ENCODE data around the gene MAST4. TPM values are rescaled to one million over a fixed set of nuclear protein-coding genes. Genes with fewer than 3 reads are reported as not detected.

The MAST4 gene
- total RNA-seq, 1 donor from 2014 or later = 22.3 TPM

GRCh38 chr5:66680804-66681203, 84.6 kb downstream of the MAST4 start:
- H3K4me3 ChIP-seq (ENCODE audit: insufficient read depth, low read depth, low read length) = no peak overlapping the region
- H4K20me1 ChIP-seq (ENCODE audit: insufficient read depth, low read length) = no peaks in the 10 kb centered on the region
- DNase-seq (ENCODE audit: low read depth) (no peak), FAIRE-seq (no peak)
- no peak overlapping the region for H3K27ac Mint-ChIP-seq (ENCODE audit: unreplicated experiment)
- H3K9me3 Mint-ChIP-seq (ENCODE audit: unreplicated experiment) = peaks cover 2% of the 10 kb centered on the region
- peaks cover 6% of the 10 kb centered on the region for H3K27me3 Mint-ChIP-seq (ENCODE audit: low read depth, unreplicated experiment)
- H3K4me1 Mint-ChIP-seq (ENCODE audit: low read depth, unreplicated experiment) = no peaks in the 10 kb centered on the region
- TF ChIP-seq EZH2 (IDR thresholded peaks at IDR 0.05; ENCODE audit: insufficient read depth, low read length) (no peak), CTCF (IDR thresholded peaks at IDR 0.05; ENCODE audit: insufficient read depth, low read depth, low read length) (no peak)
- peaks cover 2% of the 10 kb centered on the region for H3K27me3 ChIP-seq (ENCODE audit: insufficient read depth, low read length)
- H2AFZ ChIP-seq (ENCODE audit: low read depth, low read length) = no peak overlapping the region
- no peaks in the 10 kb centered on the region for H3K36me3 Mint-ChIP-seq (ENCODE audit: low read depth, unreplicated experiment)
- H3K4me1 ChIP-seq (ENCODE audit: insufficient read depth, low read length) = no peaks in the 10 kb centered on the region
- H3K9ac ChIP-seq (ENCODE audit: low read length) = no peak overlapping the region
- no peaks in the 10 kb centered on the region for H3K36me3 ChIP-seq (ENCODE audit: insufficient read depth, low read length)
- no peaks in the 10 kb centered on the region for H3K79me2 ChIP-seq (ENCODE audit: insufficient read depth, low read length)
- no peak overlapping the region for H3K4me3 Mint-ChIP-seq (ENCODE audit: unreplicated experiment)
- H3K27ac ChIP-seq (ENCODE audit: low read depth, low read length) = no peak overlapping the region
- H3K9me3 ChIP-seq (ENCODE audit: insufficient read depth, low read depth, low read length) = no peaks in the 10 kb centered on the region
- no peak overlapping the region for H3K4me2 ChIP-seq (ENCODE audit: low read length)

- TF ChIP-seq CTCF (IDR thresholded peaks at IDR 0.05; ENCODE audit: insufficient read depth, low read depth, low read length) = no peak
- no peak for TF ChIP-seq EZH2 (IDR thresholded peaks at IDR 0.05; ENCODE audit: insufficient read depth, low read length)
- Histone ChIP-seq H3K9ac (ENCODE audit: low read length) (no peak overlapping the region), H3K9me3 (ENCODE audit: insufficient read depth, low read depth, low read length) (no peaks in the 10 kb centered on the region), H3K4me3 (ENCODE audit: insufficient read depth, low read depth, low read length) (no peak overlapping the region), H4K20me1 (ENCODE audit: insufficient read depth, low read length) (no peaks in the 10 kb centered on the region), H3K27me3 (ENCODE audit: insufficient read depth, low read length) (no peaks in the 10 kb centered on the region), H3K4me2 (ENCODE audit: low read length) (no peak overlapping the region), H3K4me1 (ENCODE audit: insufficient read depth, low read length) (no peaks in the 10 kb centered on the region), H3K79me2 (ENCODE audit: insufficient read depth, low read length) (no peaks in the 10 kb centered on the region), H3K36me3 (ENCODE audit: insufficient read depth, low read length) (no peaks in the 10 kb centered on the region), H3K27ac (ENCODE audit: low read depth, low read length) (no peak overlapping the region), H2AFZ (ENCODE audit: low read depth, low read length) (no peak overlapping the region)
- H3K9me3 Mint-ChIP-seq (ENCODE audit: unreplicated experiment) = peaks cover 2% of the 10 kb centered on the region
- no peaks in the 10 kb centered on the region for H3K36me3 Mint-ChIP-seq (ENCODE audit: low read depth, unreplicated experiment)
- H3K27me3 Mint-ChIP-seq (ENCODE audit: low read depth, unreplicated experiment) = peaks cover 4% of the 10 kb centered on the region
- H3K4me3 Mint-ChIP-seq (ENCODE audit: unreplicated experiment) = no peak overlapping the region
- no peaks in the 10 kb centered on the region for H3K4me1 Mint-ChIP-seq (ENCODE audit: low read depth, unreplicated experiment)
- DNase-seq (ENCODE audit: low read depth) = no peak
- no peak for FAIRE-seq
- no peak overlapping the region for H3K27ac Mint-ChIP-seq (ENCODE audit: unreplicated experiment)
Measured at GRCh38 chr5:66684663-66685062, 88.5 kb downstream of the MAST4 start.

- Histone ChIP-seq H3K79me2 (ENCODE audit: insufficient read depth, low read length) (no peaks in the 10 kb centered on the region), H3K4me1 (ENCODE audit: insufficient read depth, low read length) (no peaks in the 10 kb centered on the region), H3K36me3 (ENCODE audit: insufficient read depth, low read length) (no peaks in the 10 kb centered on the region), H2AFZ (ENCODE audit: low read depth, low read length) (no peak overlapping the region), H3K4me3 (ENCODE audit: insufficient read depth, low read depth, low read length) (no peak overlapping the region), H3K27ac (ENCODE audit: low read depth, low read length) (no peak overlapping the region), H3K4me2 (ENCODE audit: low read length) (no peak overlapping the region), H4K20me1 (ENCODE audit: insufficient read depth, low read length) (no peaks in the 10 kb centered on the region), H3K9me3 (ENCODE audit: insufficient read depth, low read depth, low read length) (no peaks in the 10 kb centered on the region), H3K9ac (ENCODE audit: low read length) (no peak overlapping the region), H3K27me3 (ENCODE audit: insufficient read depth, low read length) (no peaks in the 10 kb centered on the region)
- Mint-ChIP-seq H3K4me3 (ENCODE audit: unreplicated experiment) (no peak overlapping the region), H3K36me3 (ENCODE audit: low read depth, unreplicated experiment) (no peaks in the 10 kb centered on the region), H3K27me3 (ENCODE audit: low read depth, unreplicated experiment) (no peaks in the 10 kb centered on the region), H3K9me3 (ENCODE audit: unreplicated experiment) (no peaks in the 10 kb centered on the region), H3K4me1 (ENCODE audit: low read depth, unreplicated experiment) (peaks cover 3% of the 10 kb centered on the region), H3K27ac (ENCODE audit: unreplicated experiment) (no peak overlapping the region)
- no peak for TF ChIP-seq CTCF (IDR thresholded peaks at IDR 0.05; ENCODE audit: insufficient read depth, low read depth, low read length)
- no peak for TF ChIP-seq EZH2 (IDR thresholded peaks at IDR 0.05; ENCODE audit: insufficient read depth, low read length)
- DNase-seq (ENCODE audit: low read depth) = no peak
- FAIRE-seq = no peak
Measured at GRCh38 chr5:66689522-66690220, 93.5 kb downstream of the MAST4 start.
